GM18520 (cell line): ENCODE measurements around the gene DTX3.
"Not testable (repeated sequence)": the region's sequence is repeated elsewhere in the genome, so short reads cannot be mapped to it uniquely, and the experiment has no call there.

ENCODE experiments used
- ATAC-seq: cut with Tn5 transposase; IDR thresholded peaks from one replicate; pipeline ENCODE4 v1.9.1; 2021; ENCODE audit not compliant: unreplicated experiment

DTX3 gene, protein sequence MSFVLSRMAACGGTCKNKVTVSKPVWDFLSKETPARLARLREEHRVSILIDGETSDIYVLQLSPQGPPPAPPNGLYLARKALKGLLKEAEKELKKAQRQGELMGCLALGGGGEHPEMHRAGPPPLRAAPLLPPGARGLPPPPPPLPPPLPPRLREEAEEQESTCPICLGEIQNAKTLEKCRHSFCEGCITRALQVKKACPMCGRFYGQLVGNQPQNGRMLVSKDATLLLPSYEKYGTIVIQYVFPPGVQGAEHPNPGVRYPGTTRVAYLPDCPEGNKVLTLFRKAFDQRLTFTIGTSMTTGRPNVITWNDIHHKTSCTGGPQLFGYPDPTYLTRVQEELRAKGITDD

DNA sequence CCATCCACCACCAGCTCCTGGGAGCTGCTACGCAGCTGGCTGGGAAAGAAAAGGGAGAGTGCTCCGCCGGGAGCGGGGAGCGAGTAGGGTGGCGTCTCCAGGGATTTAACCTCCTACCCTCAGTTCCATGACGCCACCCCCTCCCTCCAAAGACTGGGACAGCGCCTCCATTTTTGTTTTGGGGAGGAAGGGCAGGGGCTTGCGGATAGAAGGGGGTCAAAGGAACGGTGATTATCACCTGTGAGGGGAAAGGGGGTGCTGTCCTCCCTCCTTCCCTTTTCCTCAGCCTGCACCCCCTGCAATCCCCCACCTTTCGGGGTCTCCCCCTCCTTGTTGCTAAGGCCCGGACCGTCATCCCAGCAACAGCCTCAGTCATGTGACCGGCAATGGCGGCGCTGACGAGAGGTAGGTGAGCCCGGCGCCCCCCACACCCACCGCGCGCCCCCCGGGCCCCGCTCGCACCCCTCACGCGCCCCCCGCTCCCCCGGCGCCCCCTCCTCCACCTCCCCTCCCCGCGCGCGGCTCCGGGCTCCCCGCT, at the start of gene DTX3:
Gene DTX3 (plus strand): TSS at position 371 of the 538 bp plus-strand sequence. CDS start 1,694 bp downstream, outside the sequence.
- no peak for ATAC-seq

DNA sequence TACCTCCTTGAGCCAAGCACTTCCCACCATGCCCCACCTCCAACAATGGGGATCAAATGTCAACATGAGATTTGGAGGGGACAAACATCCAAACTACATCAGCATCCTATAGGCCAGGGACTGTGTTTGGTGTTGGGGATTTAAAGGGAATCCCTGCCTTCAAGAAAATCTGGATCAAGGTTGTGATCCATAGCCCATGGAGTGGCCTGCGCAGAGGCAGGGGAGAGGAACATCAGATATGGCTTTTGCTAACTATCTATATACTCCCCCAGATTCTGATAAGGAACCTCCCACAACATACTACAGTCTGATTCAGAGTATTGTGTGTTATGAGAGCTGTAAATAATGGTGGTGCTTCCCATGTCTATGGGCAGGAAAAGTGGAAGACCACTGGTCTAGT, 49.7 kb upstream of the DTX3 start:
- no peak for ATAC-seq

DNA sequence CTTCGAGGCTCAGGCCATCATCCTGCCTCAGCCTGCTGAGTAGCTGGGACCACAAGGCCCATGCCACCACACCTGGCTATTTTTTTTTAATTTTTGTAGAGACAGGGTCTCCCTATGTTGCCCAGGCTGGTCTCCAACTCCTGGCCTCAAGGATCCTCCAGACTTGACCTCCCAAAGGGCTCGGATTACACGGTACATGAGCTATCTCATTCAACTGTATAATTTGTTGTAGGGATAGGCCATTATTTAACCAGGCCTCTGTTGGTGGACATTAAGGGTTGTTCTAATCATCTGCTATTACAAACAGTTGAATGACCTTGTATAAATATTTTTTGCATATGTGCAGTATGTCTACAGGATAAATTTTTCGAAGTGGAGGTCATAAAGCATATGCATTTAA, 45.8 kb upstream of the DTX3 start:
- no peak for ATAC-seq

DNA sequence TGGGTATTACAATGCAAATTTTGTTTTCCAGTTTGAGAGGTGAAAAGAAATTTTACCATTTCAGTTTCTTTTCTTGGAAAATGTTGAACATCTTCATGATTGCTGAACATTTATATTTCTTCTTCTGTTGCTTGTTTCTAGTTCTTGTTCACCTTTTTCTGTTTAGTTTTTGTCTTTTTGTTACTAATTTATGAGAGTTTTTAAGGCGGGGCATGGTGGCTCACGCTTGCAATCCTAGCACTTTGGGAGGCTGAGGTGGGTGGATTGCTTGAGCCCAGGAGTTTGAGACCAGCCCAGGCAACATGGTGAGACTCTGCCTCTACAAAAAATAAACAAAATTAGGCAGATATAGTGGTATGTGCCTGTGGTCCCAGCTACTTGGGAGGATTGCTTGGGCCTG, 44.1 kb upstream of the DTX3 start:
- no peak for ATAC-seq

DNA sequence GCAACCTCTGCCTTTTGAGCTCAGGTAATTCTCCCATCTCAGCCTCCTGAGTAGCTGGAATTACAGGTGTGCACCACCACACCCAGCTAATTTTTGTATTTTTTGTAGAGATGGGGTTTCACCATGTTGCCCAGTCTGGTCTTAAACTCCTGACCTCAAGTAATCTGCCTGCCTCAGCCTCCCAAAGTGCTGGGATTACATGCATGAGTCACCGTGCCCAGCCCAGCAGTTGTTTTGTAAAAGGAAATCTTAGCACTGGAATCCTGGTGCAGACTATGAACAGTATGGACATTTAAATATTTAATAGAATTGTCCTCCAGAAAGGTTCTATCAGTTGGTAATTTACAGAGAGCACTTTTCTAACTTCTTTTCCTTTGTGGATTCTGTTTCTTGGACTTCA, 43.5 kb upstream of the DTX3 start:
- ATAC-seq, result not testable (repeated sequence)

DNA sequence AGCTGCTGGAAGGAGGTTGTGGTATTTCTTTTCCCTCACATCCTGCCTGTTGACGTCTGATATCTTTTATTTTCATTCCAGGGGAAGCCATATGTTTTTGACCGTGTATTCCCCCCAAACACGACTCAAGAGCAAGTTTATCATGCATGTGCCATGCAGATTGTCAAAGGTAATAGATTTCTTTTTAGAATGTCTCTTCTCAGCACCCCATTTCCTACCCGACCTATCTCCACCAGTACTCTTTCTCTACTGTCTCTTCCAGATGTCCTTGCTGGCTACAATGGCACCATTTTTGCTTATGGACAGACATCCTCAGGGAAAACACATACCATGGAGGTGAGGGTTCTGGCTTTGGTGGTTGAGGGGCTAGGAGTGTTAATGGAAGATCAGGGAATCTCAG, 41.3 kb upstream of the DTX3 start:
- ATAC-seq, result no peak

DNA sequence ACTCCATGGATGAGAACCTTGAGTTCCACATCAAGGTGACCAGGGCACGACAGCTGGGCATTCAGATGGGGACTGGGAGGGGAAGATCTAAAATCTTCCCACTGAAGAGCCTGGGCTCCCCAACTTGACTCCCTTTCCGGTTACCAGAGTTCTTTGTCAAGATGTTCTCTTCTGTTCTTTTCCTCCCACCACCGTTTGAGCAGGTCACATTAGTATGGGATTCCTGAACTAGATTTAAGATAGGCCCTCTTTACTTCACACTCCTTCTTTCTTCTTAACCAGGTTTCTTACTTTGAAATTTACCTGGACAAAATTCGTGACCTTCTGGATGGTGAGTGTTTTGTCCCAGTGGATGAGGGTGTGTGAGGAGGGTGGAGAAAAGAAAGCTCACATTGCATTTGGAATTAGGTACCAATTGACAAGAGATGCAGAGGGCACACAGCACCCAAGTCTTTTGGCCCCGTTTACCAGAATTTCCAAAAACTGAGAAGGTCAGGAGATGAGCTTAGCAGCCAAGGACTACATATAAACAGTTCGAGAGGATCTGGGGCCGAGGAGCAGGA, 40.4 kb upstream of the DTX3 start:
- no peak for ATAC-seq

DNA sequence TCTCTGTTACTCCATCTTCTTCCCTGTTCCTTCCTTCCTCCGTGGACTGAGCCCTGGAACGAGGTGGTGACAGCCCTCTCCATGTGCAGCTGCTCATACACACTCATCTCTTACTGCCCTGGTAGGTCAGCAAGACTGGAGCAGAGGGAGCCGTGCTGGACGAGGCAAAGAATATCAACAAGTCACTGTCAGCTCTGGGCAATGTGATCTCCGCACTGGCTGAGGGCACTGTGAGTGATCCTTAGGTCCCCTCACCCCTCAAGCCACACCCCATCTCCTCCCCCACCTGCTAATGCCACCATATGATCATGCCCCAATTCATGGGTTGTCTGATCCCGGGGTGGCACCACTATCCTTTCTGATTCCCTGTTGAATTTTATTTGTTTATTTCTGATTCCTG, 35.8 kb upstream of the DTX3 start:
- ATAC-seq, result no peak

DNA sequence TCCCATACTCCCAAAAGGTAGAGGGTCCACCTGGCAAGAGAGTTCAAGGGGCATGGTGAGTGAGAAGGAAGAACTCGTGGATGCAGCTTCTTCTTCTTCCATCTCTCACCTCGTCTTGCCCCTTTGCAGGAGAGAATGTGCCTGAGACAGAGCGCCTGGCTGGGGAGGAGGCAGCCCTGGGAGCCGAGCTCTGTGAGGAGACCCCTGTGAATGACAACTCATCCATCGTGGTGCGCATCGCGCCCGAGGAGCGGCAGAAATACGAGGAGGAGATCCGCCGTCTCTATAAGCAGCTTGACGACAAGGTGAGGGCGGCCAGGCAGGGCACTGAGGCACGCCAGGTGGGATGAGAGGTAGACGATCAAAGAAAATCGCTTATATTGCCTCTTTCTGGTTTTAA, 34.8 kb upstream of the DTX3 start:
- ATAC-seq, result no peak

DNA sequence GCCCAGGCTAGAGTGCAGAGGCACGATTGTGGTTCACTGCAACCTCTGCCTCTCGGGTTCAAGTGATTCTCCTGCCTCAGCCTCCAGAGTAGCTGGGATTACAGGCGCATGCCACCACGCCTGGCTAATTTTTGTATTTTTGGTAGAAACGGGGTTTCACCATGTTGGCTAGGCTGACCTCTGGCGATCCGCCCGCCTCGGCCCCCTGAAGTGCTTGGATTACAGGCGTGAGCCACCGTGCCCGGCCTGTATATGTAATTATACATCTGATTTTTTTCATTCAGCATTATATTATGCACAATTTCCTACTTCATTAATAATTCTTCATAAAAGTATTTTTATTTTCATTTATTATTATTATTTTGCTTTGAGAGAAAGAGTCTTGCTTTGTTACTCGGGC, 34.2 kb upstream of the DTX3 start:
- ATAC-seq, result not testable (repeated sequence)

DNA sequence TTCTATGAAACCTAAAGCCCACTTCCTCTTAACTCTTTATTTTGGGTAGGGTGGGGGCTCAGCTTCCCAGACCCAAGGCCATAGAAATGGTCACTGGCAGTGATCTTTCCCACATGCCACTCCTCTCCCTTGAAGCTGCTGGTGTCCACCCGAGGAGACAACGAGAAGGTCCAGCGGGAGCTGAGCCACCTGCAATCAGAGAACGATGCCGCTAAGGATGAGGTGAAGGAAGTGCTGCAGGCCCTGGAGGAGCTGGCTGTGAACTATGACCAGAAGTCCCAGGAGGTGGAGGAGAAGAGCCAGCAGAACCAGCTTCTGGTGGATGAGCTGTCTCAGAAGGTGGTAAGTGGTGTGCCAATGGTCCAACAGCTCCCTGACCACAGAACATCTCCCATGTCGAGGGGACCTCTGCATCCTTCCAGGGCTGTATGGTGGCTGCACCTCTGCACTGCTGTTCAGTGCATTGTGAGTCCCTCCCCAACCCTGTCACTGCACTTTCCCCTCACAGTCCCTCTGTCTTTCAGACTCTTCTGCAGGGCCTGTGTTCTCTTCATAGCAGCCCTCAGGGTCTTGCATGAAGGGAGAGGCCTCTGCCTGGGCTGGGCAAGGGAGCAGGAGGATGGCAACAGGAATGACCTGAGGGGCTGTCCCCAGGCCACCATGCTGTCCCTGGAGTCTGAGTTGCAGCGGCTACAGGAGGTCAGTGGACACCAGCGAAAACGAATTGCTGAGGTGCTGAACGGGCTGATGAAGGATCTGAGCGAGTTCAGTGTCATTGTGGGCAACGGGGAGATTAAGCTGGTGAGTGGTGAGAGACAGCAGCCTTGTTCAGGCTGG, 32.5 kb upstream of the DTX3 start:
- no peak for ATAC-seq

DNA sequence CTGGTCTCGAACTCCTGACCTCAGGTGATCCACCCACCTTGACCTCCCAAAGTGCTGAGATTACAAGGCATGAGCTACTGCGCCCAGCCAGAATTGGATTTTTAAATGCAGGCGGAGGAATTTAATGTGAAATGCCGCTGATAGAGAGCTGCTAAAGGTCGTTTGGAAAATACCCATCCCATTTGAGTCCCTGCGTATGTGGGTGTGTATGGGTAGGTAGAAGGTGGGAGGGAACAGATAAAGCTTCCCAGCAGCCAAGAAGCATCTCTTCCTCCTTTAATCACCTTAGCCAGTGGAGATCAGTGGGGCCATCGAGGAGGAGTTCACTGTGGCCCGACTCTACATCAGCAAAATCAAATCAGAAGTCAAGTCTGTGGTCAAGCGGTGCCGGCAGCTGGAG, 29.8 kb upstream of the DTX3 start:
- ATAC-seq, result no peak

DNA sequence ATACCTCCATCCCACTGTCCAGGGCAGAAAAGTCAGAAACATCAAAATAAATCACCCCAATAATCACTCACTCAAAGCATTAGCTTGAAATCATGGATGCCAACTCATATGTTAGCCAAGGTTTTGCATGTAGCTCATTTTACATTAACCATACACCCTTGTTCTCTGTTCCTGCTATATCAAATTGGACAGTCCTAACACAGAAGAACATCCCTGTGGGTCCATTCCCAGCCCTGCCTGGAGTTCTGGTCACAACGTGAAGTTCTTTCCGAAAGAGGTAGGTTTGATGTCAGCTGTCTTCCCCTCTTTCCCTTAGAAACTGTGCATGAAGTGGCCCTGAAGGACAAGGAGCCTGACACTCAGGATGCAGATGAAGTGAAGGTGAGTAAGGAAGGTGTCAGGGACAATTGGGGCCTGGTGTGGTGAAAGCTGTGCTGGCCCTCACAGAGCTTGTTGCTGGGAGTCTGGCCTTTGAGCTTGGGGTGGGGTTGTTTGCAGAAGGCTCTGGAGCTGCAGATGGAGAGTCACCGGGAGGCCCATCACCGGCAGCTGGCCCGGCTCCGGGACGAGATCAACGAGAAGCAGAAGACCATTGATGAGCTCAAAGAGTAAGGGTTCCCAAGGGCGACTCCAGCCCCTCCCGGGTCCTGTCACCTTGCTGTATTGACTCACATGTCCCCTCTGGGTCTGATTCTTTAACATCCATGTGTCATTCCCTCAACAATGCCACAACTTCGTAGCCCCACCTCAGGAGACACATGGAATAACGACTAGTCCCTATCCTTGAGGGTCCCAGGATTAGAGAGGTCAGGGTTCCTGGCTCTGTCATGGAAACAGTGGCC, 28.6 kb upstream of the DTX3 start:
- ATAC-seq, result no peak

DNA sequence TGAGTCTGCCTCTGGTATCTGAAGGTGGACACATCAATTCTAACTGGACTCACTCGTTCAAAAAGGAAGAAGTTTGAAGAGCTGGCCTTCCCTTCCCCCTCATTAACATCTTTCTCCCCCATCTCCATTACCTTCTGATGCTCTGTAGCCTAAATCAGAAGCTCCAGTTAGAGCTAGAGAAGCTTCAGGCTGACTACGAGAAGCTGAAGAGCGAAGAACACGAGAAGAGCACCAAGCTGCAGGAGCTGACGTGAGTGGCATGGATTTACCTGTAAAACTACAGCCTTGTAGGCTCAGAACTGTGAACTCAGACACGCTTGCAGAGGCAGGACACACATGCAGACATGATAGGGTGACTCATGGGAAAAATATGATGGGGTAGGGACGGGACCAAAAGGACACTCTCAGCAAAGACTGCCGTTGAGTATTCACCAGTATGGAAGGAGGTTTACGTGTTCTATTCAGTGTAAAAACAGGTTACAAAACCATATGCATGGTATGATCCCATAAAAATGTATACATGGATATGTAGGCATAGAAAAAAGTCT, 27.9 kb upstream of the DTX3 start:
- no peak for ATAC-seq

DNA sequence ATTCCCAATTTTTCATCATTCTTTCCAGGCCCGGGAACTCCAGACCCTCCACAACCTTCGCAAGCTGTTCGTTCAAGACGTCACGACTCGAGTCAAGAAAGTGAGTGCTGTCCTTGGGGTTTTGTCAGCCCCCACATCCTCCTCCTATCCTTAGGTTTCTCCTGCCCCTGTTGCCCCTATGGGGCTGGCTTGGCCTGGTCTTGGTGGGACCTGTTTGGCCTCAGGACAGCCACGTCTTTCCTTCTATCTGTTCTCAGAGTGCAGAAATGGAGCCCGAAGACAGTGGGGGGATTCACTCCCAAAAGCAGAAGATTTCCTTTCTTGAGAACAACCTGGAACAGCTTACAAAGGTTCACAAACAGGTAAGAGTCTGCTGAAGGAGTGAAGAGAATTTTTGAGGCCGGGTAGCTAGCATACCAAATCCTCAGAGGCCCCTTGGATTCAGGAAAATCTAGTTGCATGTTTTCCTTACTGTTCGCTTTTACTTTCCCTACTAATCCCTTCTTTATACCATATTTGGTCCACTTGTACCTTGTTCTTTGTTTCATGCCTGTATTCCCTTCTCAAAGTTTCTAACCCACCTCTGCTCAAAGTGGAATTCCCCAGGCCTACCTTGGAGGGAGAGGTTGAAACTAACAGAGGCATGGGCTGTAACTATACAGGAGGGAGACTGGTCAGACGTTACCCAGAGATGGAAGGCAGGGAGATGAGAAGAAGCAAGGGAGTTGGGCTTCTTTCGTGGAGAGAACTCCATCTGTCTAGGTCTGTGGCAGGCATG, 26.5 kb upstream of the DTX3 start:
- ATAC-seq, result no peak

DNA sequence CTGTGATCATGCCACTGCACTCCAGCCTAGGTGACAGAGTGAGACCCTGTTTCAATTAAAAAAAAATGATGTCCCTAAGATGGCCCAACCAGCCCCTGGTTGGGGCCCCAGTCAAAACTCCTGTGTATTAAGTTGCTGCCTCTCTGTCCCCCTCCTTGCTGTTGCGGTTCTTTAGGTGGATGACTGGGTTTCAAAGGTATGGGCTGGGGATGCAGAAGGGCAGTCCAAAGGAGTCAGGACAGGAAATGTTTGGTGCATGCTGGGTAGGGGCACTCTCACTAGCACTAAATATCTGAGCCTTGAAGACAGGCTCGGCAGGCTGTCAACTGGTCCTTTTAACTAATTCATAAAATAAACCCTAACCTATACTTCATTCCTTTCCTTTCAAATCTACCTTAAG, 25.6 kb upstream of the DTX3 start:
- ATAC-seq, result no peak

DNA sequence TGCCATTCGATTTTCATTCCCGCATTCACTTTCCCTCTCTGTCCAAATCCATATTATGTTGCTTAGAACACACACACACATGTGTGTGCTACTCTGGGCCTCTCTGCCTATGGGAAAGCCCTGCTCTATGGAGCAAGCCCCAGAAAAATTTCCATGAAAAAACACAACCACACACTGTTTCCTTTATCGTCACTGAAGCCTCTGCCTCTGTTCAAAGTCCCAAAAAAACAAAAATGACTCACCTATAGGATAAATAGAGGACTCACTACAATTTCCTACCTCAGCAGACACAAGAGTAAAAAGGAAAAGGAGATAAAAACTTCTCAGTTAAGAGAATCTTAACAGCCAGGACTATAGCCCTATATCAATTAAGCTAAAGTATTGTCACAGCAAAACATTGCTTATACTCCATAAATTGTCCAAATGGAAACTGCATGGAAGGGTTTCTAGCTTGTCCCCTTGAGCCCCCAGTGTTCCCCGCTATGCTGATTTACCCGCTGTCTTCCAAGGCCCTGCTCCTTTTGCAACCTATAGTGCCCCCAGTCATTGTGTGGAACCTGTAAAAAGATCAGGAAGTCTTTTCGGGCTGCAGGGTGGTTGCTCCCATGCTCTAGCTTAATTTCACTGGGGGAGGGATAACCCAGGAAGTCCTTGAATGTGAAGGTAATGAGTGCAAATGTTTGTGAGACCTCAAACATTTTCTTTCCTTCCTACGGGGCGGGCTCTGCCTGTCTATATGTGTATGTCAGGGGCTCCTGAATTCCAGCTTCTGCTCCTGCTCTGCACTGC, 24.8 kb upstream of the DTX3 start:
- ATAC-seq, result no peak

DNA sequence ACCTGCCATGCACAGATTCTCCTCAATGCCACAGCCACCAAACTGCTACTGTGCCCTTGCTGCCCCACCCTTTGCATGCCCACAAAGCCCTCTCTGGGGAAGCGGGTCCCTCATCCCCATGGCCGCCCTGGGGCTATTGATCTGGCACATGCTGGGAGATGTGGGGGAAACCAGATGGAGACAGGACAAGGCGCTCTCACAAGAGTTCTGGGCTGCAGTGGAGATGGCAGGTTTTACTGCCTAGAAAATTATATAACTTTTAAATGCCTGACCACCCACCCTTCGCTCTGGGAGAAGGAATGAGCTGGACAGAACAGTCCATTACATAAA, 24.2 kb upstream of the DTX3 start:
- no peak for ATAC-seq

DNA sequence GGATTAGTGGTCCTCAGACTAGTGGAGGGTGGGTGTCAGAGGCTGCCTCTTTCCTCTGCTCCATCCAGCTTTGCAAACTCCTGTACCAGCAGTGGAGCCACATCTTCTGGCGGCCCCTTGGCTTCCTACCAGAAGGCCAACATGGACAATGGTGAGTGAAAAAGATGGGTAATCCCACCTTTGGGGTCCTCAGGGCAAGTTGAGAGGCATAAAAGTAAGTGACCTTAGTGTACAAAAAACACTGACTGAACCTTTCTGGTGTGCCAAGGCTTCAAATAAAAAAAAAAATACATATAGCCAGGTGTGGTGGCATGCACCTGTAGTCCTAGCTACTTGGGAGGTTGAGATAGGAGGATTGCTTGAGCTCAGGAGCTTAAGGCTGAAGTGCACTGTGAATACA, 22.8 kb upstream of the DTX3 start:
- ATAC-seq, result no peak
